ENCODE results near the gene CYP24A1. TPM values are rescaled to one million over a fixed set of nuclear protein-coding genes. Genes with fewer than 3 reads are reported as not detected.
A peak's percentile ranks its signal among the peaks of the same experiment; 100 is the strongest.

The CYP24A1 gene
- total and polyA plus RNA-seq, 2 of the 13 experiments (the other 11 are each of a cell fraction or from before 2014, with no cell fraction given): 9.4 to 32.7 TPM

DNA sequence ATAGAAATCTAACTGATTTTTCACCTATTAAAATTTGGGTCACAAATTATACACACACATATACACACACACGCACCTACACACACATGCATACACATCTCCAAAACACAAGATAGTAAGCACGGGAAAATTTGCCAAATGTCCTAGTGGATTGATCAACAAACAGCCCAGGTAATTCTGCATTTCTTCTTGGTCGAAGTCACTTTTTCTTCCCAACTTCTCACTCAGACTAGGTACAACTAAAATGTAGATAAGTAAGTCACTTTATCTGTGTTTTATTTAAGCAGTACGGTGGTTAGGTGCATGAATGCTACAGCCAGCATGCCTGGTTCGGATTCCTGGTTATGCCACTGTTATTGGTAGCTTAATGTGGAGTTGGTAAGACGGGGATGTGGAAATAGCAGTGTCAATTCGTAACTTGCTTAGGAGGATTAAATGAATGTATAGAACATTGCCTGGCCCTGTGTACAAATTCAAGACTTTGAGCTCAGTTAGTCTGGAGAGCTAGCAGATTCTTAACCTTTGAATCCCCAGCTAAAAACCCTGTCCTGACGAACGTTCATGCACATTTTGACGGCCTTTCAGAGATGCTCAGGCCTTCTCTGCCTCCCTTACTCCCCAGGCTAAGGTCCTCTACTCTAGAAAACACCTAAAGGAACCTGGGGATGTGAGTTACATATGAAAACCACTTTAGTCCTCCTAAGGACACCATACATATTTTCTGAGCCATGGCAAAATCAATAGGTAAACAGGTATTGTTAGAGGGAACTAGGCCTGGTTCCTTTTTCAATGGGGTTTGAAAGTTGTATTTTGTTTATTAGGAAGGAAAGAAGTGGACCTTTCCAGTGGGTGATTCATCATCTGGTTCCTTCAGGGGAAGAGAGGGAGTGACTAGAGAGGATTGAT, 50.9 kb downstream of the CYP24A1 start (continued):
- TF ChIP-seq ZNF34 (CRISPR knock-in tag; IDR thresholded peaks at IDR 0.05; ENCODE audit: borderline replicate concordance) (peak; percentile 20; the same call in 1 of the 2 replicates), ZNF878 (CRISPR knock-in tag; IDR thresholded peaks at IDR 0.05) (peak; percentile 59; the same call in 1 of the 2 replicates), NFKBIZ (CRISPR knock-in tag; IDR thresholded peaks at IDR 0.05) (peak; percentile 58; the same call in 1 of the 2 replicates), ZNF83 (CRISPR knock-in tag; IDR thresholded peaks at IDR 0.05; ENCODE audit: borderline replicate concordance) (peak; percentile 21; the same call in 1 of the 2 replicates), ZNF546 (CRISPR knock-in tag; conservative IDR thresholded peaks at IDR 0.05) (no peak), ZBTB20 (CRISPR knock-in tag; IDR thresholded peaks at IDR 0.05; ENCODE audit: borderline replicate concordance, low read depth) (peak; percentile 62; the same call in 1 of the 2 replicates), TAF15 (IDR thresholded peaks at IDR 0.05; ENCODE audit: low read depth, low read length, poor library complexity, severe bottlenecking) (no peak), ERF (CRISPR knock-in tag; IDR thresholded peaks at IDR 0.05) (no peak), ZNF788 (CRISPR knock-in tag; IDR thresholded peaks at IDR 0.05; ENCODE audit: borderline replicate concordance) (0 out of 2 replicates have a peak, but pooled peaks have one; percentile 19), WIZ (CRISPR knock-in tag; IDR thresholded peaks at IDR 0.05) (peak; percentile 50; the same call in 1 of the 2 replicates), ZNF703 (CRISPR knock-in tag; IDR thresholded peaks at IDR 0.05; ENCODE audit: borderline replicate concordance) (no peak), ADNP (CRISPR knock-in tag; IDR thresholded peaks at IDR 0.05) (no peak), NCOA5 (CRISPR knock-in tag; IDR thresholded peaks at IDR 0.05) (no peak), LCORL (IDR thresholded peaks at IDR 0.05) (0 out of 2 replicates have a peak, but pooled peaks have one; percentile 9), LCORL (CRISPR knock-in tag; IDR thresholded peaks at IDR 0.05) (no peak), KDM6A (CRISPR knock-in tag; IDR thresholded peaks at IDR 0.05; ENCODE audit: low read depth) (0 out of 2 replicates have a peak, but pooled peaks have one; percentile 9), ZFY (CRISPR knock-in tag; IDR thresholded peaks at IDR 0.05) (no peak; the same call in 1 of the 2 replicates), RAD21 (CRISPR knock-in tag; IDR thresholded peaks at IDR 0.05) (peak; percentile 32), TOPORS (CRISPR knock-in tag; IDR thresholded peaks at IDR 0.05) (no peak), NCOA2 (CRISPR knock-in tag; IDR thresholded peaks at IDR 0.05) (peak; percentile 30), SALL2 (CRISPR knock-in tag; IDR thresholded peaks at IDR 0.05) (0 out of 2 replicates have a peak, but pooled peaks have one; percentile 21), POLR2AphosphoS2 (IDR thresholded peaks at IDR 0.05; ENCODE audit: low read depth, low read length) (0 out of 2 replicates have a peak, but pooled peaks have one; percentile 88), SMARCC2 (IDR thresholded peaks at IDR 0.05) (0 out of 2 replicates have a peak, but pooled peaks have one; percentile 10), SKI (IDR thresholded peaks at IDR 0.05; ENCODE audit: partially characterized antibody) (peak; percentile 62), ELF4 (CRISPR knock-in tag; IDR thresholded peaks at IDR 0.05; ENCODE audit: borderline replicate concordance) (0 out of 2 replicates have a peak, but pooled peaks have one; percentile 71), ZC3H4 (CRISPR knock-in tag; IDR thresholded peaks at IDR 0.05; ENCODE audit: borderline replicate concordance) (peak; percentile 98)
- TF ChIP-seq, protein P1, sequence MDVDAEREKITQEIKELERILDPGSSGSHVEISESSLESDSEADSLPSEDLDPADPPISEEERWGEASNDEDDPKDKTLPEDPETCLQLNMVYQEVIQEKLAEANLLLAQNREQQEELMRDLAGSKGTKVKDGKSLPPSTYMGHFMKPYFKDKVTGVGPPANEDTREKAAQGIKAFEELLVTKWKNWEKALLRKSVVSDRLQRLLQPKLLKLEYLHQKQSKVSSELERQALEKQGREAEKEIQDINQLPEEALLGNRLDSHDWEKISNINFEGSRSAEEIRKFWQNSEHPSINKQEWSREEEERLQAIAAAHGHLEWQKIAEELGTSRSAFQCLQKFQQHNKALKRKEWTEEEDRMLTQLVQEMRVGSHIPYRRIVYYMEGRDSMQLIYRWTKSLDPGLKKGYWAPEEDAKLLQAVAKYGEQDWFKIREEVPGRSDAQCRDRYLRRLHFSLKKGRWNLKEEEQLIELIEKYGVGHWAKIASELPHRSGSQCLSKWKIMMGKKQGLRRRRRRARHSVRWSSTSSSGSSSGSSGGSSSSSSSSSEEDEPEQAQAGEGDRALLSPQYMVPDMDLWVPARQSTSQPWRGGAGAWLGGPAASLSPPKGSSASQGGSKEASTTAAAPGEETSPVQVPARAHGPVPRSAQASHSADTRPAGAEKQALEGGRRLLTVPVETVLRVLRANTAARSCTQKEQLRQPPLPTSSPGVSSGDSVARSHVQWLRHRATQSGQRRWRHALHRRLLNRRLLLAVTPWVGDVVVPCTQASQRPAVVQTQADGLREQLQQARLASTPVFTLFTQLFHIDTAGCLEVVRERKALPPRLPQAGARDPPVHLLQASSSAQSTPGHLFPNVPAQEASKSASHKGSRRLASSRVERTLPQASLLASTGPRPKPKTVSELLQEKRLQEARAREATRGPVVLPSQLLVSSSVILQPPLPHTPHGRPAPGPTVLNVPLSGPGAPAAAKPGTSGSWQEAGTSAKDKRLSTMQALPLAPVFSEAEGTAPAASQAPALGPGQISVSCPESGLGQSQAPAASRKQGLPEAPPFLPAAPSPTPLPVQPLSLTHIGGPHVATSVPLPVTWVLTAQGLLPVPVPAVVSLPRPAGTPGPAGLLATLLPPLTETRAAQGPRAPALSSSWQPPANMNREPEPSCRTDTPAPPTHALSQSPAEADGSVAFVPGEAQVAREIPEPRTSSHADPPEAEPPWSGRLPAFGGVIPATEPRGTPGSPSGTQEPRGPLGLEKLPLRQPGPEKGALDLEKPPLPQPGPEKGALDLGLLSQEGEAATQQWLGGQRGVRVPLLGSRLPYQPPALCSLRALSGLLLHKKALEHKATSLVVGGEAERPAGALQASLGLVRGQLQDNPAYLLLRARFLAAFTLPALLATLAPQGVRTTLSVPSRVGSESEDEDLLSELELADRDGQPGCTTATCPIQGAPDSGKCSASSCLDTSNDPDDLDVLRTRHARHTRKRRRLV (CRISPR knock-in tag; IDR thresholded peaks at IDR 0.05): 0 out of 2 replicates have a peak, but pooled peaks have one; percentile 51
